Measurements from ENCODE around the gene COL6A1.

Gene COL6A1

GRCh38 chr21:45981151-45982091 is at the start of gene COL6A1:
TSS of gene COL6A1 (plus strand) at chr21:45981770. CDS start at chr21:45981851, 81 bp downstream.
- DNase-seq (ENCODE audit: low read depth, low spot score) = no peak

GRCh38 chr21:45932922-45933502 is 48.6 kb upstream of the COL6A1 start:
- DNase-seq (ENCODE audit: low read depth, low spot score) = no peak

GRCh38 chr21:45934085-45934484 is 47.5 kb upstream of the COL6A1 start:
- DNase-seq (ENCODE audit: low read depth, low spot score) = no peak

- DNase-seq (ENCODE audit: low read depth, low spot score) = no peak
Observed at GRCh38 chr21:45934554-45934953, 47.0 kb upstream of the COL6A1 start.

GRCh38 chr21:45935628-45936027 is 45.9 kb upstream of the COL6A1 start:
- no peak for DNase-seq (ENCODE audit: low read depth, low spot score)

GRCh38 chr21:45937721-45938452 is 43.7 kb upstream of the COL6A1 start:
- no peak for DNase-seq (ENCODE audit: low read depth, low spot score)

GRCh38 chr21:45938453-45938755 is 43.2 kb upstream of the COL6A1 start:
- DNase-seq (ENCODE audit: low read depth, low spot score) = no peak

- no peak for DNase-seq (ENCODE audit: low read depth, low spot score)
Observed at GRCh38 chr21:45938811-45939520, 42.6 kb upstream of the COL6A1 start.

GRCh38 chr21:45939521-45940045 is 42.0 kb upstream of the COL6A1 start:
- no peak for DNase-seq (ENCODE audit: low read depth, low spot score)

GRCh38 chr21:45940091-45940490 is 41.5 kb upstream of the COL6A1 start:
- DNase-seq (ENCODE audit: low read depth, low spot score) = no peak

- DNase-seq (ENCODE audit: low read depth, low spot score) = no peak
Observed at GRCh38 chr21:45940621-45941337, 40.8 kb upstream of the COL6A1 start.

GRCh38 chr21:45941338-45941710 is 40.2 kb upstream of the COL6A1 start:
- DNase-seq (ENCODE audit: low read depth, low spot score) = no peak

- DNase-seq (ENCODE audit: low read depth, low spot score) = no peak
Observed at GRCh38 chr21:45941717-45942546, 39.6 kb upstream of the COL6A1 start.

- DNase-seq (ENCODE audit: low read depth, low spot score) = no peak
Observed at GRCh38 chr21:45942755-45943629, 38.6 kb upstream of the COL6A1 start.

- DNase-seq (ENCODE audit: low read depth, low spot score) = no peak
Observed at GRCh38 chr21:45943630-45944540, 37.7 kb upstream of the COL6A1 start.

- no peak for DNase-seq (ENCODE audit: low read depth, low spot score)
Observed at GRCh38 chr21:45944601-45945000, 37.0 kb upstream of the COL6A1 start.

- no peak for DNase-seq (ENCODE audit: low read depth, low spot score)
Observed at GRCh38 chr21:45945066-45945867, 36.3 kb upstream of the COL6A1 start.
